ENCODE data around the gene REC114.
"Not testable (repeated sequence)": the region's sequence is repeated elsewhere in the genome, so short reads cannot be mapped to it uniquely, and the experiment has no call there.

REC114 gene

DNA sequence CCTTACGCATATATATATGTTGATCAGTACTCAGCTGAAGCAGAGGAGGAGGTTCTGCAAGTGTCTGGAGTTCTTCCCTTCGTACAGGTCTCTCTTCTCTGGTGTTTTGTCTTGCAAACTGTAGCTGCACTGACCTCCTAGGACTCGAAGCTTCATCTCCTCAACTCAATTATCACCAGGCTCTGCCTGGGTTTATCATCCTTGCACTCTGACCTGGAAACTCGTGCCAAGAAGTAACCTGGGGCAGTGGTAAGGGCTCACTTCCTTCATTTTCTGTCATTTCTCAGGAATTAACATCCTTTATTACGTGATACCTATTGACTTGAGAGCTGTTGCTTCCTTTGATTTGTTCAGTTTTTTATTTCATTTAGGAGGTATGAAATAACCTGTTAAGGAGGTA, 14.4 kb downstream of the REC114 start:
- DNase-seq, result no peak

- no peak for DNase-seq
These were observed 17.7 kb downstream of the REC114 start for GRCh38 chr15:73460662-73461061.

DNA sequence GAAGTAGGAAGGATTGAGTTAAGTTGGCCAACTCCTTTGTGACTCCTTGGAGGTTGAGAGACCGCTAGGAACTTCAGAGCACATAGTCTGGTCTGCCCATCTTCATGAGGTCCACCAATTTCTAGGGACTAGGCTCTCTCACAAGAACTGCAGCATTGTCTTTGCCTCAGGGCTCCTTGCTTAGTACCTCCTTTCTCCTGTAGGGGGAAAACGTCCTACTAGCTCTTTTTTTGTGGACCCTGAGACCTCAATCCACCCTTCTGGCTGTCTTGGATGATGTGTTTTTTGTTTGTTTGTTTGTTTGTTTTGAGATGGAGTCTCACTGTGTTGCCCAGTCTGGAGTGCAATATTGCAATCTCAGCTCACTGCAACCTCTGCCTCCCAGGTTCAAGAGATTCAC, 21.6 kb downstream of the REC114 start:
- peak; percentile 6 to 7 for DNase-seq

DNA sequence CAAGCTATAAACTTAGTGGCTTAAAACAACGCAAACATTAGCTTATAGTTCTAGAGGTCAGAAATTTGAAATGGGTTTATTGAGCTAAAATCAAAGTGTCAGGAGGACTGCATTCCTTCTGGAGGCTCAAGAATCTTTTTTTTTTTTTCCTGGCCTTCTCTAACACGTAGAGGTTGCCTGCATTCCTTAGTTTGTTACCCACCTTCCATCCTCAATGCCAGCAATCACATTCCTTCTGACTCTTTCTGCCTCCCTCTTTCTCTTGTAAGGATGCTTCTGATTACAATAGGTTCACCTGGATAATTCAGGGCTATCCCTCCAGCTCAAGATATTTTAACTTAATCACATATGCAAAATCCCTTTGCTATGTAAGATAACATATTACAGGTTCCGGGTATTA, 24.8 kb downstream of the REC114 start:
- no peak for DNase-seq

DNA sequence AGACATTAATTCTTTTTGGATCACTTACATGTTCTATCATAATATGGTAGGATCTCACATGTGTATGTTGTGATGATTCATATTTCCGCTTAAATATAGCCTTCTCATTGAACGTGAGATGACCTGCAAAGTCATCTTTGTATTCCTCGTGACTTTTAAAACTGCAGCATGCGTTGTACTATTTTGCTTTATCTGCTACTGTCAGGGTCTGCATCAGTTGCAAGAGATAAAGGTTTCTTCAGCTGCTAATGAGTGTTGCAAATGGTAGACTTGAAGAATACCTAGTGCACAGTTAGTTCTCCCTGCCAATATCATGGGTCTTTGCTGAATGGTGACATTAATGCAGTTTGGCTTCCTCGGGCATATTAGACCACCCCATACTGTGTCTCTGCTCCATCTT, 31.8 kb downstream of the REC114 start:
- no peak for DNase-seq

GRCh38 chr15:73476704-73477216, 33.8 kb downstream of the REC114 start:
- DNase-seq, result no peak

GRCh38 chr15:73480050-73480449, 37.1 kb downstream of the REC114 start:
- no peak for DNase-seq

DNA sequence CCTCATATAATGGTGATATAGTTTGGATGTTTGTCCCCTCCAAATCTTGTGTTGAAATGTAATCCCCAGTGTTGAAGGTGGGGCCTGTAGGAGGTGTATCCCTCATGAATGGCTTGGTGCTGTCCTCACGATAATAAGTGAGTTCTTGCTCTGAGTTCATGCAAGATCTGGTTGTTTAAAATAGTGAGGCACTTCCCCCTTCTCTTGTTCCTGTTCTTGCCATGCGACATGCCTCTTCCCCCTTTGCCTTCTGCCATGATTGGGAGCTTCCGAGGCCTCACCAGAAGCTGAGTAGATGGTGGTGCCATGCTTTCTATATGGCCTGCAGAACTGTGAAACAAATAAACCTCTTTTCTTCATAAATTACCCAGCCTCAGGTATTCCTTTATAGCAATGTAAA, 39.2 kb downstream of the REC114 start:
- DNase-seq, result peak; percentile 12 to 24

GRCh38 chr15:73483053-73483452, 40.1 kb downstream of the REC114 start:
- no peak for DNase-seq

DNA sequence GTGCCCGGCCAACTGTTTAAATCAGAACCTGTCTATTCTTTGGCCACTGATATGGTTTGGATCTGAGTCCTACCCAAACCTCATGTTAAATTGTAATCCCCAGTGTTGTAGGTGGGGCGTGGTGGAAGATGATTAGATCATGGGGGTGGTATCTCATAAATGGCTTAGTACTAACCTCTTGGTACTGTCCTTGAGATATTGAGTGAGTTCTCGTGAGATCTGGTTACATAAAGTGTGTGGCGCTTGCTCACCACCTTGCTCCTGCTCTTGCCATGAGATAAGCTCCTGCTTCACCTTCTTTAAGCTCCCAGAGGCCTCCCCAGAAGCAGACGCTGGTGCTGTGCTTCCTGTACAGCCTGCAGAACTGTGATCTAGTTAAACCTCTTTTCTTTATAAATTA, 42.4 kb downstream of the REC114 start:
- DNase-seq, result no peak

- DNase-seq, result not testable (repeated sequence)
These were observed 42.9 kb downstream of the REC114 start for GRCh38 chr15:73485885-73486284.

DNA sequence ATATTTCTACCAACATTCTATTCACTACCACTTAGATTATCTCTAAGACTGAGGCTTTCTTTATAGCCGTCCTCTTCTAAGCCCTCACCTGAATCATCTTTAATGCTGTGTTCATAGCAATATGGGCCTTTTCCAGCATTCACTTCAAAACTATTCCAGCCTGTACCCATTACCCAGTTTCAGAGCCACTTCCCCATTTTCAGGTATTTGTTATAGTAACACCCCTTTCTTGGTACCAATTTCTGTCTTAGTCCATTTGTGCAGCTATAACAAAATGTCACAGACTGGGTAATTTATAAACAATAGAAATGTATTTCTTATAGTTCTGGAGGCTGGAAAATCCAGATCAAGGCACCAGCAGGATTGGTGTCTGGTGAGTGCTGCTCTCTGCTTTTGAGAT, 45.7 kb downstream of the REC114 start:
- no peak for DNase-seq

DNA sequence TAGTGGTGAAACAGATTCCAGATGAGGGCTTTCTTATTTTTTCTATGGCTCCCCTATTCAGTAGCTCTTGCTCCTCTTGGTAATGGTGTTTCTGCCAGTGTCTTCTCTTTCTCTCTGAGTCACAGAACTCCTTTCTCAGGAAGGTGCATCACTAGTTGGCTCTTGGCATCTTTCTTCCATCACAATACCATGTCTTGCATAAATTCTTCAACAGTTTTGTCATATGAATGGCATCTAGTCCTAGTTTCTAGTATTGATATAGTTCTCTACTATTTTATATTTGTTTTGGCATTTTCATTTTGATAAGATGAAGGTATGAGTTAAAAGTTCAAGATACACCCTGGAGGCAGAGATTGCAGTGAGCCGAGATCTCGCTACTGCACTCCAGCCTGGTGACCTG, 51.0 kb downstream of the REC114 start:
- DNase-seq, result no peak

GRCh38 chr15:73495181-73495580, 52.2 kb downstream of the REC114 start:
- DNase-seq, result no peak

DNA sequence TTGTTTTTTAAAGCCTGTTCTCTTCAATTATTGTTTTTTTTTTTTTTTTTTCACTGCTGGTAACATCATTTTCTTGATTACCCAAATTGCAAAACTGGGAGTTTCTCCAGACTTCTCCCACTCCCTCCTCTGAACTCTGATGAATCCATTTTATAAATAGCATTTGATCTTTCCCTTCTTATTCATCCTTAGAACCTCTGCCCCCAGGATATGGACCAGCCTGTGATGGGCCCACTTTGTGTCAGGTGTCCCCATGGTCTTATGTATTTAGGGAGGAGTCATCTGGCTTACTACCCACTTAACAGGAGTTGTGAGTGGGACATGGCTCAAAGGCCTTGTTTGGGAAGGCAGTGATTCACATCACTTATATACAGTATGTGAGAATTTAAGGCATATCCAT, 57.7 kb downstream of the REC114 start:
- no peak for DNase-seq

DNA sequence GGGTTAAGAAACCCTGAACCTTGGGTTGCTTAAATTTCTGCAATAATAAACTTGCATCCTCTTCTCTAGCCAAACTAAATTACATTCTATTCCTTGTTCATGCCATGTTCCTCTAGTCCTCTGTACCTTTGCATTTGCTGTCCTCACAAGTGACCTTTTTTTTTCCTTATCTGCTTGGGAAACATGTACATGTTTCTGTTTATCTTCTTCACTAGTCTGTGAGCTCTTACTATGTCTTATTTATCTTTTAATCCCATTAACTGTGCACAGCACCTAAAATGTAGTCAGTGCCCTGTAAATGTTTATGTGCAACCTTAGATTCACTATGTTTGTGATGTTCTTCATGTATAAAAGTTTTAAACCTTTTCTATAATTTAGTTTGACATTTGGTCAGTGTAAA, 61.9 kb downstream of the REC114 start:
- DNase-seq, result no peak

DNA sequence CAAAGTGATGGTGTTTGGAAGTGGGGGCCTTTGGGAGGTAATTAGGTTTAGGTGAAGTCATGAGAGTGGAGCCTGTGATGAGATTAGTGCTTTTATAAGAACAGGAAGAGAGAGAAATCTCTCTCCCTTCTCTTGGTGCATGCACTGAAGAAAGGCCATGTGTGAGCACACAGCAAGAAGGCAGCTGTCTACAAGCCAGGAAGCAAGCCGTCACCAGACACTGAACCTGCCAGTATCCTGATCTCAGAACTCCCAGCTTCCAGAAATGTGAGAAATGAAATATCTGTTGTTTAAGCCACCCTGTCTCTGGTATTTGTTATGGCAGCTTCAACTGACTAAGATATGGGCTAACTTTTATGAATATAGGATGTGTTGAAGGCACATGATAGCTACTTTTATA, 72.6 kb downstream of the REC114 start:
- DNase-seq, result no peak

DNA sequence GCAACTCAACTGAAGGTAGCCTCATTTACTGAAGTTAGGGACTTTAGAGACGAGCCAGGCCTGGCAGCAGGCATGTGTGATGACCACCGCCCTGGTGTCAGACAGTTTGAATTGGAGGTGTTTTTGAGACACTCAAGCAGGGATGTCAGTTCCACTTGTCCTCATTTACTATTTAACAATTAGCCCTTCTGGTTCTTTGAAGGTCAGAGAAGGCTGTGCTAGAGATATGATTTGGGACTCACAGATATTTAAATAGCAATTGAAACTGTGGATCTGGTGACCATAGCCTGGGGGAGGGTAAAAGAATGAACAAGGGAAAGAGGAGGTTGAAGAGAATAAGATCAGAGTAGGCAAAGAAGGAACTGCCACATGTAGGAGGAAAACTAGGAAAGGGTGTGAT, 74.6 kb downstream of the REC114 start:
- no peak for DNase-seq

- no peak for DNase-seq
These were observed 75.4 kb downstream of the REC114 start for GRCh38 chr15:73518180-73518862.

DNA sequence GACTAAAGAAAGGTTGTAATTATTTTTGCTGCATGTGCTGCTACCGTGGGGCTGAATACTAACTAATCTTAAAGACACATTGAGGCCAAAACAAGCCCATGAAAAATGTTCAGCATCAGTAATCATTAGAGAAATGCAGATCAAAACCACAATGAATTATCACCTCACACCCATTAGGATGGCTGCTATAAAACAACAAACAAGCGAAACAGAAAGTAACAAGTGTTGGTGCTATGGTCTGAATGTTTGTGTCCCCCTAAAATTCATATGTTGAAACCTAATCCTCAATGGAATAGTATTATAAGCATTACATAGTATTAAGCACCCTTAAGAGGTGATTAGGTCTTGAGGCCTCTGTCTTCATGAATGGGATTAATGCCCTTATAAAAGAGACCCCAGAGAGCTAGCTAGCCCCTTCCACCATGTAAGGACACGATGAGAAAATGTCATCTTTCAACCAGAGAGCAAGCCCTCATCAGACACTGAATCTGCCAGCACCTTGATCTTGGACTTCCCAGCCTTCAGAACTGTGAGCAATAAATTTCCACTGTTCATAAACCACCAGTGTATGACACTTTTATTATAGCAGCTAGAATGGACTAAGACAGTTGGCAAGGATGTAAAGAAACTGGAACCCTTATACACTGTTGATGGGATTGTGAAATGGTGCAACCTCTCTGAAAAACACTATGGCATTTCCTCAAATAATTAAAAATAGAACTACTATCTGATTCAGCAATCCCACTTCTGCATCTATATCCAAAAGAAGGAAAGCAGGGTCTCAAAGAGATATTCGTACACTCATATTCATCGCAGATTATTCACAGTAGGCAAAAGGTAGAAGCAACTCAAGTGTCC, 76.1 kb downstream of the REC114 start:
- no peak for DNase-seq

- no peak for DNase-seq
These were observed 79.0 kb downstream of the REC114 start for GRCh38 chr15:73522011-73522410.

DNA sequence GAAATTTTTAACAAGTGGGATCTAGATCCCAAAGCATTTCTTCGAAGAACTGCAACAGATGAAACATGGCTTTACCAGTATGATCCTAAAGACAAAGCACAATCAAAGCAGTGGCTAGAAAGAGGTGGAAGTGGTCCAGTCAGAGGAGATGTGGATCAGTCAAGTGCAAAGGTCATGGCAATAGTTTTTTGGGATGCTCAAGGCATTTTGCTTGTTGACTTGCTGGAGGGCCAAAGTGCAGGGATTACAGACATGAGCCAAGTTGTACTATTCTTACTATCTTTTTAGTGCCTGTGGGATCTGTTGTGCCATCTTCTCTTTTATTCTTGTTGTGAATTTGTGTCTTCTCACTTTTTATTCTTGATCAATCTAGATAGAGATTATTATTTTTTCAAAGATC, 82.0 kb downstream of the REC114 start:
- no peak for DNase-seq

DNA sequence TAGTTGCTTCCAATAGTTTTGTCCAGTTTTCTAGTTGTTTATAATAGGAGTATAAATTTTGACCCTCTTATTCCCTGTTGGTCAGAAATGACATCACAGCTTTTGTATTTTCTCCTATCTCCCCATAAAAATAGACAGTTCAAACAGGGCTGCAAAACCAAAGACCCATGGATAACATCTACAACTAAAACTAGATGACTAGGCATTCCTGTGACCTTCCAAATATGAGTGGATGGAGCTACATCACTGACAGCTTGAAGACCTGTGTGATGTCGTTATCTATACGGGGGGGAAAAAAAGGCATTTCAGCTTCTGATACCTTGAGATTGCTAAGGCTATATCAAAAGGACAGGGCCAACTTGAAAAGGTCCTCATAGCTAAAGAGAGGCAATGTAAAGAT, 84.6 kb downstream of the REC114 start:
- DNase-seq, result no peak

- no peak for DNase-seq
These were observed 87.7 kb downstream of the REC114 start for GRCh38 chr15:73530649-73531048.

Data from Kasumi-1 (cell line).